Measurements from ENCODE around the gene KCNMB2. TPM values are rescaled to one million over a fixed set of nuclear protein-coding genes. Genes with fewer than 3 reads are reported as not detected.

Gene KCNMB2
- not detected for total RNA-seq (2013)
- polyA plus RNA-seq = not detected
- polyA minus RNA-seq = not detected in 2 replicates
- total RNA-seq = 0 to 1.5 (median 0) reads per million in 11 experiments

DNA sequence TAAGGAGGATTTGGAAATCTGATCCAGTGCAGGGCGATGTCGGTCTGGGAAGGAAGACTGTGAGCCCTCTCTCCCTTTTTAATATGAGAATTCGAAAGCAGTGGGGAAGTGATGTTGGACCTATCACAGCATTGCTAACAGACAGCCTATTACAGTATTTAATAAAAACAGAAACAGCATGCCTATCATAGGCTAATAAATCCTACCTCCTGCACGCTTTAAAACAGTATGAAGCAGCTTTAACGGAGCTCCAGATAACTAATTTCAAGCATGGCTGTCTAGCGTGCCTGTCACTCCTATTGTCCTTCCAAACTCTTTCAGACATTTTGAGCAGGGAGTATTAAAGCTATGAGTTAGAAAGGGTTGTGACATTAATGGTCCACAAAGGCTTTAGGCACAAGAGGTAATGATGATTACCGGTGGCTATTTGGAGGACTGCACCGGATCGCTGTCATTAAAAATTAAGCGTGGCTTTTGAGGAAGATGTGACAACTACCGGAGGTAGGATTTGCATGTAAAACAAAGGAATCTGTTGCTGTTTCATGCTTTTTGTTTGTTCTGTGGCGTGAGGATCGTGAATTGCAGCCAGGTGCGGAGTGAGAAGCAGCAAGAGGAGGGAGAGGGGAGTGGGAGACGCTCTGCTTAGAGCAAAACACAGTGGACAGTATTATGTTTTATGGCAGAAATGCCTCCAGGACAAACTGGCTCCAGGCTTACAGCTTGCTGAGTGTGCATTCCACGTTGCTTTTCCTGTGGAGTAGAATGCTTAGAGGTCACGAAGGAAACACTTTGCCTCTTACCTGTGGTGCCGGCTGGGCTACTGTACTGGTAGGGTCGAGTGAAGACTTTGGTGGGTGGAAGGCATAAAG, at the start of gene KCNMB2:
Gene KCNMB2, plus strand, starts transcription at position 226 of the 869 bp plus-strand sequence.
- no peak within 1 kb of the TSS for H3K4me3 ChIP-seq (replicated peaks in 1 of 3; ENCODE audit: low read depth in 2 of 3, low read length in 3 of 3)
- H3K9ac ChIP-seq (ENCODE audit: insufficient read depth, low read length, poor library complexity, severe bottlenecking) = no peak within 1 kb of the TSS
- Mint-ChIP-seq H3K4me1 (peaks cover 6% of the 10 kb centered on the region), H3K36me3 (no peaks in the 10 kb centered on the region), H3K27me3 (ENCODE audit: low read depth in 3 of 3) (peaks cover 17 to 26% (median 20%) of the 10 kb centered on the region in 3 donors), H3K27ac (no peak within 1 kb of the TSS), H3K4me3 (peak within 1 kb of the TSS in 1 of 2 donors; percentile 60), H3K9me3 (peaks cover 0 to 5% (median 0%) of the 10 kb centered on the region in 7 donors)
- peak within 1 kb of the TSS; percentile 23 for H2AFZ ChIP-seq (ENCODE audit: insufficient read depth, low read depth, low read length, poor library complexity, severe bottlenecking)
- 10% methylated on average over 12 of the region's 19 CpGs for WGBS (ENCODE audit: insufficient coverage)
- TF ChIP-seq, protein P1, sequence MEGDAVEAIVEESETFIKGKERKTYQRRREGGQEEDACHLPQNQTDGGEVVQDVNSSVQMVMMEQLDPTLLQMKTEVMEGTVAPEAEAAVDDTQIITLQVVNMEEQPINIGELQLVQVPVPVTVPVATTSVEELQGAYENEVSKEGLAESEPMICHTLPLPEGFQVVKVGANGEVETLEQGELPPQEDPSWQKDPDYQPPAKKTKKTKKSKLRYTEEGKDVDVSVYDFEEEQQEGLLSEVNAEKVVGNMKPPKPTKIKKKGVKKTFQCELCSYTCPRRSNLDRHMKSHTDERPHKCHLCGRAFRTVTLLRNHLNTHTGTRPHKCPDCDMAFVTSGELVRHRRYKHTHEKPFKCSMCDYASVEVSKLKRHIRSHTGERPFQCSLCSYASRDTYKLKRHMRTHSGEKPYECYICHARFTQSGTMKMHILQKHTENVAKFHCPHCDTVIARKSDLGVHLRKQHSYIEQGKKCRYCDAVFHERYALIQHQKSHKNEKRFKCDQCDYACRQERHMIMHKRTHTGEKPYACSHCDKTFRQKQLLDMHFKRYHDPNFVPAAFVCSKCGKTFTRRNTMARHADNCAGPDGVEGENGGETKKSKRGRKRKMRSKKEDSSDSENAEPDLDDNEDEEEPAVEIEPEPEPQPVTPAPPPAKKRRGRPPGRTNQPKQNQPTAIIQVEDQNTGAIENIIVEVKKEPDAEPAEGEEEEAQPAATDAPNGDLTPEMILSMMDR (IDR thresholded peaks at IDR 0.05) = no peak
- no peaks in the 10 kb centered on the region for H4K20me1 ChIP-seq (ENCODE audit: insufficient read depth, low read length)
- H3K4me1 ChIP-seq (ENCODE audit: control insufficient read depth in 1 of 2, insufficient read depth in 2 of 2, low read length in 2 of 2) = no peaks in the 10 kb centered on the region
- peak within 1 kb of the TSS; percentile 9 for H3K4me2 ChIP-seq (replicated peaks; ENCODE audit: extremely low read depth, low read length, poor library complexity, severe bottlenecking)
- intact Hi-C loops (cut with micrococcal nuclease) = no loop called here
- H3K27ac ChIP-seq (ENCODE audit: low read depth in 1 of 2, low read length in 2 of 2) = no peak within 1 kb of the TSS
- DNase-seq = no peak
- H3K27me3 ChIP-seq (ENCODE audit: control insufficient read depth in 2 of 2, insufficient read depth in 2 of 2, low read length in 2 of 2) = peaks cover 2 to 6% of the 10 kb centered on the region in 2 donors
- H3K36me3 ChIP-seq (replicated peaks in 1 of 2; ENCODE audit: control insufficient read depth in 1 of 2, insufficient read depth in 2 of 2, low read length in 2 of 2) = no peaks in the 10 kb centered on the region
- H3K9me3 ChIP-seq (replicated peaks in 1 of 2; ENCODE audit: control insufficient read depth in 1 of 2, insufficient read depth in 1 of 2, low read length in 2 of 2) = no peaks in the 10 kb centered on the region
- H3K79me2 ChIP-seq (ENCODE audit: insufficient read depth, low read length) = no peaks in the 10 kb centered on the region

DNA sequence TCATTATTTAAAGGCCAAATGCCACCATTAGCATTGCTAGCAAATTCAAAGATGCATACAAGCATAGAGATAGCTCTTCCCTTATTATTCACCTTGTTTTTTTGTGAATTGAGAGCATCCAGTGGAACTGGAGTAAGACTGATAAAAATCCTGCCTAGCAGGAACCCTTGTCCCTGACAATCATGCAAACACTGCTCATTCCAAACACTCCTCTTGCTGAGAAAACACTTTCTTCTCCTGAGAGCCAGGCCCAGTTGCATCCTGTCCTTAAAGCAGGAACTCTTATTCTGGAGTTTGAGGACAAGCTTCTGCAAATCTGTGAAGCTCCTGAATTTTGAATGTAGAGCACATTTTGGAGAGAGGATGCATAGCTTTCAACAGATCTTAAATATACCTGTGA, 49.3 kb upstream of the KCNMB2 start:
- Histone ChIP-seq H4K20me1 (ENCODE audit: insufficient read depth, low read length) (no peaks in the 10 kb centered on the region), H3K4me1 (ENCODE audit: control insufficient read depth in 1 of 2, insufficient read depth in 2 of 2, low read length in 2 of 2) (no peaks in the 10 kb centered on the region), H3K4me2 (replicated peaks; ENCODE audit: extremely low read depth, low read length, poor library complexity, severe bottlenecking) (no peak overlapping the region), H3K27me3 (ENCODE audit: control insufficient read depth in 2 of 2, insufficient read depth in 2 of 2, low read length in 2 of 2) (no peaks in the 10 kb centered on the region), H3K9me3 (replicated peaks in 1 of 2; ENCODE audit: control insufficient read depth in 1 of 2, insufficient read depth in 1 of 2, low read length in 2 of 2) (no peaks in the 10 kb centered on the region), H2AFZ (ENCODE audit: insufficient read depth, low read depth, low read length, poor library complexity, severe bottlenecking) (no peak overlapping the region), H3K4me3 (replicated peaks in 1 of 3; ENCODE audit: low read depth in 2 of 3, low read length in 3 of 3) (no peak overlapping the region), H3K79me2 (ENCODE audit: insufficient read depth, low read length) (no peaks in the 10 kb centered on the region), H3K27ac (ENCODE audit: low read depth in 1 of 2, low read length in 2 of 2) (no peak overlapping the region), H3K36me3 (replicated peaks in 1 of 2; ENCODE audit: control insufficient read depth in 1 of 2, insufficient read depth in 2 of 2, low read length in 2 of 2) (no peaks in the 10 kb centered on the region), H3K9ac (ENCODE audit: insufficient read depth, low read length, poor library complexity, severe bottlenecking) (no peak overlapping the region)
- Mint-ChIP-seq H3K4me1 (no peaks in the 10 kb centered on the region), H3K27ac (no peak overlapping the region), H3K36me3 (no peaks in the 10 kb centered on the region), H3K27me3 (ENCODE audit: low read depth in 3 of 3) (peaks cover 0 to 2% (median 0%) of the 10 kb centered on the region in 3 donors), H3K9me3 (peaks cover 0 to 4% (median 0%) of the 10 kb centered on the region in 7 donors), H3K4me3 (no peak overlapping the region)
- TF ChIP-seq, protein P1 (IDR thresholded peaks at IDR 0.05) = no peak
- intact Hi-C loops (cut with micrococcal nuclease) = no loop called here
- no peak for DNase-seq
